Thoracic aorta (tissue), 2 donors: ENCODE measurements around the gene STX7. TPM values are rescaled to one million over a fixed set of nuclear protein-coding genes. Genes with fewer than 3 reads are reported as not detected.

Source experiments
- ATAC-seq: fragments of 150-250 bp; one replicate; pipeline ENCODE4 v1.8.0; 2017; ENCODE audit warnings: low read depth; ENCODE audit not compliant: insufficient number of reproducible peaks, low FRiP score
- DNase-seq: peaks from one replicate; pipeline ENCODE4 v3.0.0-alpha.2; 2020; ENCODE audit warnings: low spot score
- H3K27ac ChIP-seq, 2 donors: fragments of 200-600 bp; sonication (generic); 1 replicate in 1 of 2; 2 replicates in 1 of 2; pipeline ENCODE4 v1.5.1; 2016; ENCODE audit warnings: mild to moderate bottlenecking in 2 of 2, moderate library complexity in 2 of 2
- H3K27me3 ChIP-seq: fragments of 200-600 bp; sonication (generic); replicated peaks from 2 replicates; pipeline ENCODE4 v1.6.0; 2016; ENCODE audit warnings: mild to moderate bottlenecking; ENCODE audit not compliant: insufficient read depth
- H3K36me3 ChIP-seq: fragments of 200-600 bp; sonication (generic); one replicate; pipeline ENCODE4 v1.5.1; 2016
- H3K4me1 ChIP-seq, 2 donors: fragments of 200-600 bp; sonication (generic); 1 replicate in 1 of 2; 2 replicates in 1 of 2; pipeline versions ENCODE4 v1.5.1 to v1.6.0; 2016; ENCODE audit warnings: low read depth in 2 of 2, mild to moderate bottlenecking in 1 of 2; ENCODE audit not compliant: control insufficient read depth in 1 of 2
- H3K4me3 ChIP-seq: fragments of 200-600 bp; sonication (generic); 2 replicates; pipeline ENCODE4 v1.5.1; 2016; ENCODE audit warnings: mild to moderate bottlenecking
- H3K9me3 ChIP-seq: fragments of 200-600 bp; sonication (generic); 2 replicates; pipeline ENCODE4 v1.5.1; 2016
- CTCF ChIP-seq: fragments of 200-600 bp; sonication (generic); IDR thresholded peaks from one replicate; pipeline ENCODE4 v1.5.1; 2019; ENCODE audit warnings: antibody characterized with exemption
- total RNA-seq, 2 donors: library from RNA; depleted of rRNA; stranded (reverse); fragments of >200 nt; gene quantifications; one replicate each; pipeline versions ENCODE4 v1.1.0 to v1.2.3, GENCODE V29; 2016

The STX7 gene
- total RNA-seq, 2 donors from 2014 or later, result 46.2 to 64.0 TPM

GRCh38 chr6:132478266-132478665 is 34.6 kb downstream of the STX7 start:
- Histone ChIP-seq H3K36me3 (no peaks in the 10 kb centered on the region), H3K9me3 (no peaks in the 10 kb centered on the region), H3K27ac (no peak overlapping the region), H3K27me3 (no peaks in the 10 kb centered on the region), H3K4me1 (peaks cover 4 to 6% of the 10 kb centered on the region in 2 donors), H3K4me3 (no peak overlapping the region)
- TF ChIP-seq CTCF, result no peak
- DNase-seq (no peak), ATAC-seq (no peak)

- no peaks in the 10 kb centered on the region for H3K27me3 ChIP-seq
- H3K36me3 ChIP-seq, result peaks cover 1% of the 10 kb centered on the region
- peaks cover 4% of the 10 kb centered on the region in 2 donors for H3K4me1 ChIP-seq
- H3K9me3 ChIP-seq, result no peaks in the 10 kb centered on the region
- H3K27ac ChIP-seq, result no peak overlapping the region
- ATAC-seq (no peak), DNase-seq (no peak)
- no peak overlapping the region for H3K4me3 ChIP-seq
- TF ChIP-seq CTCF, result no peak
Measured at GRCh38 chr6:132476688-132477087, 36.2 kb downstream of the STX7 start.

- no peak overlapping the region for H3K27ac ChIP-seq
Measured at GRCh38 chr6:132475925-132476324, 37.0 kb downstream of the STX7 start.

GRCh38 chr6:132471787-132472186 is 41.1 kb downstream of the STX7 start:
- no peaks in the 10 kb centered on the region for H3K27me3 ChIP-seq
- H3K4me1 ChIP-seq, result peaks cover 0 to 4% of the 10 kb centered on the region in 2 donors
- peaks cover 32% of the 10 kb centered on the region for H3K36me3 ChIP-seq
- DNase-seq, result no peak
- H3K4me3 ChIP-seq, result no peak overlapping the region
- H3K9me3 ChIP-seq, result no peaks in the 10 kb centered on the region
- no peak for TF ChIP-seq CTCF
- H3K27ac ChIP-seq, result no peak overlapping the region
- ATAC-seq, result no peak

More at GRCh38 chr6:132475925-132476324, 37.0 kb downstream of the STX7 start:
- ATAC-seq (no peak), DNase-seq (no peak)
- no peak overlapping the region for H3K4me3 ChIP-seq
- H3K27me3 ChIP-seq, result no peaks in the 10 kb centered on the region
- H3K36me3 ChIP-seq, result peaks cover 6% of the 10 kb centered on the region
- no peaks in the 10 kb centered on the region for H3K9me3 ChIP-seq
- TF ChIP-seq CTCF, result no peak
- peaks cover 4% of the 10 kb centered on the region in 2 donors for H3K4me1 ChIP-seq

GRCh38 chr6:132466952-132467351 is 46.0 kb downstream of the STX7 start:
- Histone ChIP-seq H3K36me3 (peaks cover 51% of the 10 kb centered on the region), H3K4me3 (no peak overlapping the region), H3K4me1 (no peaks in the 10 kb centered on the region), H3K9me3 (no peaks in the 10 kb centered on the region), H3K27ac (no peak overlapping the region), H3K27me3 (no peaks in the 10 kb centered on the region)
- TF ChIP-seq CTCF, result no peak
- ATAC-seq (no peak), DNase-seq (no peak)
